Epithelial cell of alveolus of lung (primary cell): ENCODE measurements around the gene PSD4. TPM values are rescaled to one million over a fixed set of nuclear protein-coding genes. Genes with fewer than 3 reads are reported as not detected.

Experiments used
- total RNA-seq: library from RNA; depleted of rRNA; stranded (reverse); fragments of >200 nt; gene quantifications from 2 replicates; pipeline ENCODE4 v1.2.1, GENCODE V29; 2015

The PSD4 gene
- total RNA-seq = 8.3 and 14.8 TPM in 2 replicates

DNA sequence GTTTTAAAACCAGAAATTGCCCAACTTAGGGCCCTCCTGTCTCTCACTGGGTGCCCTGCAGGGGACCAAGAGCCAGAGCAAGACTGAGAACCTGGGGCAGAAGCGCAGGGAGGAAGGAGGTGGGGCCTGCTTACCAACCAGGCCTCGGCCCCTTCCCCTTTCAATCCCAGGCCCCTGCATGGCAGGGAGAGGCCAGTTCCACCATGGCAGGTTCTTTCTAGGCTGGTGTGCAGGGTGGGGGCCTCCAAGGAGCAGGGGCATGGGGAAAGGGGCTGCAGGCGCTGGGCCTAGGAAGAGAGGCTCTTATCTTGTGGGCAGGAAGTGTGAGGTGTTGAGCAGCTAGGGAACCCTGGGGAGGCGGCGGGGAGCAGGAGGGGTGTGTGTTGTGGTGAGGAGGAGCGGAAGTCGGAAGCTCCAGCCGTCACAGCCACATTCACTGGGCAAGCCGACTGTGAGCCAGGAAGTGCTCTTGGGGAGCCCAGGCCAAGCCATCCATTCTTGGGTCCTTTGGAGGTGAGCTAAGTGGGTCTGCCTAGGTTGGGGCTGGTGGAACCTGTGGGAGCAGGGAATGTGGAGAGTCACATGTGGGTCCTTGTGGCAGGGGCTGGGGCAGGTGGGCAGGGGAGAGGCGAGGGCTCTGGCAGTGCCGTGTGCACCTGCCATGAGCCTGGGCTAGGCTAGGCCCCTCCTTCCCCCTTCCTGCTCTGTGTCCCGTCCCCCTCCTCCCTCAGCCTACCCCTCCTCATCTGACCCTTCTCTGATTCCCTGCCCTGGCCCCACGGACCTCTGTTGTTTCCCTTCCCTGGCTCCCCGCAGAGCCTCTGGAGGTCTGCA, at the start of gene PSD4:
PSD4 (plus strand) TSS at position 430 of the 834 bp plus-strand sequence. CDS start 8,486 bp downstream, outside the sequence.

GRCh38 chr2:113126845-113127645, 46.7 kb upstream of the PSD4 start, which contains the start of gene IL1RN:
IL1RN (plus strand) TSS chr2:113127598; CDS start chr2:113127625, 27 bp downstream.

Other genes starting within 250 kb of the PSD4 start
- not detected in 2 replicates for gene IL36G, start 196.0 kb upstream of the PSD4 start, total RNA-seq
- not detected in 2 replicates for gene IL36A, start 168.5 kb upstream of the PSD4 start, total RNA-seq
- not detected in 2 replicates for gene IL36B, start 121.1 kb upstream of the PSD4 start, total RNA-seq
- not detected in 2 replicates for gene IL36RN, start 114.8 kb upstream of the PSD4 start, total RNA-seq
- gene IL1F10, start 106.0 kb upstream of the PSD4 start, total RNA-seq = not detected in 2 replicates
- gene IL1RN, start 46.4 kb upstream of the PSD4 start, total RNA-seq = 0.13 TPM in 1 of 2 replicates, not detected in the other
- 1.0 and 1.9 TPM in 2 replicates for gene PAX8, start 105.0 kb downstream of the PSD4 start, total RNA-seq